ENCODE measurements around the gene STX1A.

STX1A gene

DNA sequence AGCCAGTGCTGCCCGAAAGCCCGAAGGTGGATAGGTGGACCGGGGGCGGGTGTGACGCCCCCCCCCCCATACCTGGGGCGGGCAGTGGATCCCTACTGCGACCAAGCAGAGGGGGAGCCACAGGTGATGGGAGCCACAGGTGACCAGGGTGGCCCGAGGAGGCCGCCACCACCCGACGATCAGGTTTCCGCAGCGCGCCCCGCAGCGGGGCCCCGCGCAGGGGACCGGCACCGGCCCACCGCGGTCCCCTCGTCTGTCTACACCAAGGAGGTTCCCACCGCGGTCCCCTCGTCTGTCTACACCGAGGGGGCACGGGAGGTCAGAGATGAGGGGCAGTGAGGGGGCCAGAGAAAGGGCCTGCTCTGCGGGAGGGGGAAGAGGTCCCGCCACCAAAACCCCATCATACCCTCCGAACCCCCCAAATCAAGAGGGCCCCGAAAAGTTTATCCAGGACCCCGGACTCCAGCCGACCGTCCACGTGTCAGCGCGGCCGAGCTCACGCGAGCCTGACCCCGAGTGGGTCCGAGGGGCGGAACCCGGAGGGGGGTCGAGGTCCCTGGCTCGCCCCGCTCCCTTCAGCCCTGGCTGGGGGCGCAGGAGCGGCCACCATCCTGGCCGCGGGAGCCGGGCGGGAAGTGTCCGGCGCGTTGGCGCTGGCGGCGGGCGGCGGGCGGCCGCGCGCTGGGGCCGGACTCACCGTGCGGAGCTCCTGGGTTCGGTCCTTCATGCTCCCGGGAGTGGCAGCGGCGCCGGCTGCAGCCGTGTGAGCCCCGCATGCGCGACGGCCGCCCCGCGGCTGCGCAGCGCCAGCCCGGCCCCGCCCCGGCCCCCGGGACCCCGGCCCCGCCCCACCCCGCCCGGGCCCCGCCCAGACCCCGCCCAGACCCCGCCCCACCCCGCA is at the start of gene STX1A:
Gene STX1A (minus strand): TSS at position 765 of the 901 bp plus-strand sequence. CDS start 38 bp downstream, at position 727.
- peak in 1 of 2 experiments; percentile 58 for DNase-seq (ENCODE audit: low read depth in 2 of 2)

- DNase-seq (ENCODE audit: low read depth in 2 of 2): no peak
Measured at GRCh38 chr7:73768641-73769480, 49.4 kb upstream of the STX1A start.

- no peak for DNase-seq (ENCODE audit: low read depth in 2 of 2)
Measured at GRCh38 chr7:73766556-73767229, 47.2 kb upstream of the STX1A start.

- DNase-seq (ENCODE audit: low read depth in 2 of 2): no peak
Measured at GRCh38 chr7:73762659-73762999, 43.2 kb upstream of the STX1A start.

- DNase-seq (ENCODE audit: low read depth in 2 of 2): no peak
Measured at GRCh38 chr7:73761854-73762658, 42.6 kb upstream of the STX1A start.

GRCh38 chr7:73758581-73759138 is 39.2 kb upstream of the STX1A start:
- no peak for DNase-seq (ENCODE audit: low read depth in 2 of 2)

DNA sequence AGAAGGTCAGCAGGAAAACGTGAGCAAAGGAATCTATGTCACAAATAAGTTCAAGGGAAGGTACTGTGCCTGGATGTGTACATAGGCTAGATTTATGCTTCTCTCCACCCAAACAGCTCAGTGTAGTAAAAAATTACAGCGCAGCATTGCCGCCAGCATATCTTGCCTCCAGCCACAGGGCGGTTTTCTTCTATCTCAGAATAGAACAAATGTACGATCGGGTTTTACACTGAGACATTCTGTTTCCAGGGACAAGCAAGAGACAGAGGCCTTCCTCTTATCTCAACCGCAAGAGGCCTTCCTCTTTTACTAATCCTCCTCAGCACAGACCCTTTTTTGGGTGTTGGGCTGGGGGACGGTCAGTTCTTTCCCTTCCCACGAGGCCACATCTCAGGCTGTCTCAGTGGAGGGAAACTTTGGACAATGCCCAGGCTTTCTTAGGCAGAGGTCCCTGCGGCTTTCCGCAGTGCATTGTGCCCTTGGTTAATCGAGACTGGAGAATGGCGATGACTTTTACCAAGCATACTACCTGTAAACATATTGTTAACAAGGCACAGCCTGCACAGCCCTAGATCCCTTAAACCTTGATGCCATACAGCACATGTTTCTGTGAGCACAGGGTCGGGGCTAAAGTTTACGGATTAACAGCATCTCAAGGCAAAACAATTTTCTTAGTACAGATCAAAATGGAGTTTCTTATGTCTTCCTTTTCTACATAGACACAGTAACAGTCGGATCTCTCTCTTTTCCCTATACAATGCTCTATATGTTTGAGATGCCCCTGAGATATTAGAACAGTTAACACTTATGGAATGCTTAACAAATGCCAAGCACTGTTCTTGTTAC is 30.7 kb upstream of the STX1A start:
- DNase-seq (ENCODE audit: low read depth in 2 of 2): no peak

- DNase-seq (ENCODE audit: low read depth in 2 of 2): no peak
Measured at GRCh38 chr7:73746378-73746777, 26.9 kb upstream of the STX1A start.

GRCh38 chr7:73742753-73743641 is 23.5 kb upstream of the STX1A start:
- no peak for DNase-seq (ENCODE audit: low read depth in 2 of 2)

DNA sequence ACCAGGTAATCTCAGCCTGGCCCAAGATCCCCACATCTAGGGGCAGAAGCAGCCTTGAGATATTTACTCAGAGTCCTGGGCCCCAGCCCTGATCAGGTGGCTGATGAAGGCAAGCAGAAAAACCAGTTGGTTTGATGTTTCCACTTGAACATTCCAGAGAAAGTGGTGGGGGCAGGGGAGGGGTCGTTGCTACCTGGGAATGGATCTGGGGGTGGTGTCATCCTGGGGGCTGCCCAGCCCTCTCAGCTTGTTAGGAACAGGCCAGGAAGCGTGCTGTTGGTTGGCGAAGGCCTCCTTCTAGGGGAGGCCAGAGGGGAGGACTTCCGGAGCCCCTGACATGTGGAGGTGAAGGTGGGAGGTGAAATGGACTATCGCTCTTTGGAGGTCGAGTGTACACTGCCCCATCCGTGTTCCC is 22.9 kb upstream of the STX1A start:
- DNase-seq (ENCODE audit: low read depth in 2 of 2): no peak

- no peak for DNase-seq (ENCODE audit: low read depth in 2 of 2)
Measured at GRCh38 chr7:73741600-73741999, 22.1 kb upstream of the STX1A start.

DNA sequence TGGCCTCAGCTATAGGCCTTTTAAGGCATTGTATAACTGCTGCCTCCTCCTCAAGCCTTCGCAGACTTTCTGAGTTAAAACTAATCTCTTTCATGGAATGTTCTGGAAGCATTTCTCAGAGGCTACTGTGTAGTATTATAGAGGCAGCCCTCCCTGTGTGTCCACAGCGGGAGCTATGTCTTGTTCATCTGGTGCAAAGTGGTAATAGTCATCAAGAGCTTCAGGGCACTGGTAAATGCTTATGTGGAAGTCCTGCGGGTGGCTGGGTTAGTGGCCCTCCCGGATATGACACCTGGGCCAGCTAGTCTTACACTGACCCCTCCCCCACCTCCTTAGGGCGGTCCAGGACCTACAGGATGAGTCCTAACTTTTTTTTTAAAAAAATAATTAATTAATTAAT is 21.3 kb upstream of the STX1A start:
- no peak for DNase-seq (ENCODE audit: low read depth in 2 of 2)

- DNase-seq (ENCODE audit: low read depth in 2 of 2): no peak
Measured at GRCh38 chr7:73740212-73740611, 20.7 kb upstream of the STX1A start.

- DNase-seq (ENCODE audit: low read depth in 2 of 2): no peak
Measured at GRCh38 chr7:73739387-73739767, 19.9 kb upstream of the STX1A start.

DNA sequence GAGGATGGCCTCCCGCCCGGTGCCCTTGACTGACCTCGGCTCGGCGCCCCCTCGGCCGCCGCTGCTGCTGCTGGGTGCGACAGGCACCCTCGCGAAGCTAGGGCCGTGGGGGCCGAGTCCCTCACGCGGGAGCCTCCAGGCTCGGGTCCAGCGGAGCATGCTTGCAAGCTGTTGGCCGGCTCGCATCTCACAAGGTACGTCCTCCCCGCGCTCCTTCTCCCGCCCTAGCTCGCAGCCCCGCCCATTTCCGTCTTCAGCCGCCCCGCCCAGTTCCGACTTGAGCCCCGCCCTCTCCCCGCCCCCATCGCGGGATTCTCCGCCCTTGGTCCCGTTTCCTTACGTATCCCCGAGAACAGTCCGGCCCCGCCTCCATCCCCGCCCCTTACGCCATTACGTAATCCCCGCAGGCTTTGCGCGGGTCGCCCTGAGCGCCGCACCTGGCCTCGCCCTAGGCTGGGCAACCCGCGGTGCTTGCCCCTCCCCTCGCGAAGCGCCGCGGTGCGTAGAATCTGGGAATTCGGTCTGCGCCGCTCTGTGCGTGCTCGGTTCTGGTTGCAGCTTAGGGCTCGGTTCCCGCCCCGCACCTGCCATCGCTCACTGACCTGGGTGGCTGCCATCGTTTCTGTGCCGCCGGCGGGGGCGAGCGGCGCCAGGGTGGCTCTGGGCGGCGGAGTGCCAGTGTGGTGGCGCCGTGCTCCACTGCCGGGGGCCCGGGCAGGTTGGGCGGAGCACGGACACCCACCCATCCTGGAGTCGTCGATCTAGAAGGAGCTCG is 19.3 kb upstream of the STX1A start, which contains the start of gene ABHD11:
Gene ABHD11 (minus strand): TSS at position 191 of the 775 bp plus-strand sequence. CDS start 32 bp downstream, at position 159.
- DNase-seq (ENCODE audit: low read depth in 2 of 2): peak; percentile 98 to 99

DNA sequence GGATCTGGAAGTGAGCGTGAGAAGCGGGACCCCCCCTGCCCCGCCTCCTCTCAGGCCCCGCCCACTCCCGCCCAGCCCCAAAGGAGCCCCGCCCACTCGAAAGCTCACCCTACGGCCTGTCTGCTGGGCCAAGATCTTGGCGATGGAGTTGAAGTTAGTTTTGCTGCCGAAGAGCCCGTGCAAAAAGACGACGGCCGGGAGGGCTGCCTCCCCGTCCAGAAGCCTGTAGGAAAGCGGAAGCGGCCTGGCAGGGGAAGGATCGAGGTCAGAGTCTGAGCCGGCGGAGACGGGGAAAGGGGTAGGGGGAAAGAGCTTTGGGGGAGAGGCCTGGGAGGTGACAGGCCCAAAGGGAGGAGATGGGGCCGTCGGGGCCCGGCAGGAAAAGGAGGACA is 18.7 kb upstream of the STX1A start:
- DNase-seq (ENCODE audit: low read depth in 2 of 2): peak; percentile 43 to 66

DNA sequence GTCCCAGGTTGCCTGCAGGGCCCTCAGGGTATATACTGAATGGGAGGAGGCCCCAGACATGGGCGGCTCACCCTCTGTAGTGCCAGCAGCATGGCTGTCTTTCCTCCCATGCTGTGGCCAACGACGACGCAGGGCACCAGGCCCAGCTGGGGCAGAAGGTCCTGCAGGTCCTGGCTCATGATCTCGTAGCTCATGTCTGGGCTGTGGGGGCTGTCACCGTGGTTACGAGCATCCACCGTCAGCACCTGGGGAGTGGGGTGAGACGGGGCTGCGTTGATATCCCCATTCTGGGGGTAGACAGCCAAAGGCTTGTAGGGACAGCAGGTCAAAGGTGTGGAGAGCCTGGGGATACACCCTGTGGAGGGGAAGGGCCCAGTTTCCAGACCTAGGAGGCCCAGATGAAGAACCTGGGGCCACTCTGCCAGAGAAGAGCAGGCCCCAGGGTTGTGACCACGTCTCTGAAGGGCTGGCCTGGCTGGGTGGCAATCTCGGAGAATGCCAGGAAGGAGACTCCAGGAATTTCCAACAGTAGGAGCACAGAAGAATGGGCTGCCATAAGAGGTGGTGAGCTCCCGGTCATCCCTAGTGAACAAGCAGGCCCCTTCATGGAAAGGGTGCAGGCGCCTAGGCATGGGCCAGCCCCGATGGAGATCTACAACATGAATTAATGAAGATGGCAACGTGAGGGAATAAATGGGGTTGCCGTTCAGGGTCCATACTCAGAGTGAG is 18.2 kb upstream of the STX1A start:
- no peak for DNase-seq (ENCODE audit: low read depth in 2 of 2)
